D341Med (cell line): Measurements from ENCODE around the gene OR10G8.

Experiments
- DNase-seq: peaks from one replicate; pipeline ENCODE4 v3.0.0; 2012; ENCODE audit warnings: low spot score

The OR10G8 gene

DNA sequence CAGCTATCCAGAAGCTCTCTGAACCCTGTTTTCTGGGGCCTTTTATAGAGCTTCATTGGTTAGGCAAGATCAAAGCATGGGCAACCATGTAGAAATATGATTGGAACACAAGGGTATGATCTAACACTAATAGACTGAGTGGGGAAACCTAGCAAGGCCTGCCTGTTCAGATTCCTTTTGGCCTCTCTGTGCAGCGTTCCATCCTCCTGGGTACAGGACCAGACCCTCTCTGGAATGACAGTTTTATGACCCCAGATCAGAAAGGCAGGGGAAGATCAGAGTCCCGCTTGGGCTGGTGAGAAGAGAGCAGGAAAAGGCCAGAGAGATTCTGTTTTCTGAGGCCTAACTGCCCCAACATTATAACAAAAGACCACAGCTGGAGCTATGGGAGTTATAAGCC is 52.0 kb downstream of the OR10G8 start:
- no peak for DNase-seq

DNA sequence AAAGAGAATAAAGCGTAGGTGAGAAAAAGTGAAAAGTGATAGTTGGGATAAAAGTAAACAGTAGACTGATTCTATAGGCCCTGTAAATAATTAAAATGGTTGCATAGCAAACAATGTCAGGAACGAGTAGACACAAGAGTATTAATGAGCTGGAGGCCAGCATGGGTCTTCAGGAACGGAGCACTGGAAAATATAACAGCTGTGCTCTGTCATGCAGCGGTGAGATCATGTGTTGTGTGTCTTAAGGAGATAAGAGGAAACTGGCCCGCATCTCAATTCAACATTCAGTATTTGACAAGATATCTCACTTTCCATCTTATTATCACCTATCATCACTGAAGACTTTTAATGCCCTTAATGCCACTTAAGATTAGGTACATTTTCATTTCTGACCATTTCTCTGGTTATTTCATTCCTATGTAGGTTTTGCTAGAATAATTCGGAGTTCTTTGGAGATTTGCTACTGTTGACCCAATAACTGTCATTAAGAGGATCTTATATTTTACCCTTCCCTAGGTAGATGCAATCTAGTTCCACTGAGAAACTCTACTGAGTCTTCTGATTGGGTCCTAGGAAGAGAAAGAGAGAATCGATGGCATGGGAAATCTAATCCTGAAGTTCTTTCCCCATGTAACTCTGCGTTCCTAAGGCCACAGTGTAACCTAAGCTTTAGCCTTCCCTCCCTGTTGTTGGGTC is 53.2 kb downstream of the OR10G8 start:
- DNase-seq: no peak
